GM13977 (cell line): ENCODE results near the gene TNFAIP8.

Source experiments
- DNase-seq: peaks from one replicate; pipeline ENCODE4 v3.0.0; 2012; ENCODE audit warnings: low spot score
- in situ Hi-C: fragments of 300-500 bp; cut with MboI; formaldehyde crosslinking; loops from one replicate; pipeline ENCODE4 v1.12.0; 2022; ENCODE audit warnings: low sequenced_read_pairs, low pct_unique_long_range_greater_than_20kb, mixed read lengths, inconsistent platforms; ENCODE audit not compliant: unreplicated experiment
- TF ChIP-seq, protein P1 (sequence below): IDR thresholded peaks from 2 replicates; pipeline ENCODE4 v1.5.1; 2012; ENCODE audit warnings: mild to moderate bottlenecking, control low read depth; ENCODE audit not compliant: insufficient read depth; ENCODE audit errors: extremely low read depth, missing control alignments

TNFAIP8 gene

DNA sequence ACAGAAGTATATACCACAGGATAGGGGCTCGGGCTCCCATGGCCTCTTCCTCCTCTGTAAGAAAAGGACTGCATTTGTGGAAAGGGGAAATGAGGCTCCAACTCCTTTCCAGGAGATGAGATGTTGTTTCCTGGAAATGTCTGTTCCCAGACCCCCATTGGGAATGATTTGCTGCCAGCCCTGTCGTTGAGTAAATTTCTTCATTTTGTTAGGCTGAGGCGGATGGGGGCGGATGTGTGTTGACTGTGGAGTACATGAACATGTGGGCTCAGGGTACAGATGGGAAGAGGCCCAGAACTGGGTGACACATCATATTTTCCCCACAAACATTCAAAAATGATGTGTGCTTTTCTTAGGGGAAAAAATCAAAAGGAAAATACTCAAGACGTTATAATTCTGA, 28.8 kb upstream of the TNFAIP8 start:
- in situ Hi-C loops = no loop called here
- TF ChIP-seq, protein P1, sequence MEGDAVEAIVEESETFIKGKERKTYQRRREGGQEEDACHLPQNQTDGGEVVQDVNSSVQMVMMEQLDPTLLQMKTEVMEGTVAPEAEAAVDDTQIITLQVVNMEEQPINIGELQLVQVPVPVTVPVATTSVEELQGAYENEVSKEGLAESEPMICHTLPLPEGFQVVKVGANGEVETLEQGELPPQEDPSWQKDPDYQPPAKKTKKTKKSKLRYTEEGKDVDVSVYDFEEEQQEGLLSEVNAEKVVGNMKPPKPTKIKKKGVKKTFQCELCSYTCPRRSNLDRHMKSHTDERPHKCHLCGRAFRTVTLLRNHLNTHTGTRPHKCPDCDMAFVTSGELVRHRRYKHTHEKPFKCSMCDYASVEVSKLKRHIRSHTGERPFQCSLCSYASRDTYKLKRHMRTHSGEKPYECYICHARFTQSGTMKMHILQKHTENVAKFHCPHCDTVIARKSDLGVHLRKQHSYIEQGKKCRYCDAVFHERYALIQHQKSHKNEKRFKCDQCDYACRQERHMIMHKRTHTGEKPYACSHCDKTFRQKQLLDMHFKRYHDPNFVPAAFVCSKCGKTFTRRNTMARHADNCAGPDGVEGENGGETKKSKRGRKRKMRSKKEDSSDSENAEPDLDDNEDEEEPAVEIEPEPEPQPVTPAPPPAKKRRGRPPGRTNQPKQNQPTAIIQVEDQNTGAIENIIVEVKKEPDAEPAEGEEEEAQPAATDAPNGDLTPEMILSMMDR = no peak
- no peak for DNase-seq

DNA sequence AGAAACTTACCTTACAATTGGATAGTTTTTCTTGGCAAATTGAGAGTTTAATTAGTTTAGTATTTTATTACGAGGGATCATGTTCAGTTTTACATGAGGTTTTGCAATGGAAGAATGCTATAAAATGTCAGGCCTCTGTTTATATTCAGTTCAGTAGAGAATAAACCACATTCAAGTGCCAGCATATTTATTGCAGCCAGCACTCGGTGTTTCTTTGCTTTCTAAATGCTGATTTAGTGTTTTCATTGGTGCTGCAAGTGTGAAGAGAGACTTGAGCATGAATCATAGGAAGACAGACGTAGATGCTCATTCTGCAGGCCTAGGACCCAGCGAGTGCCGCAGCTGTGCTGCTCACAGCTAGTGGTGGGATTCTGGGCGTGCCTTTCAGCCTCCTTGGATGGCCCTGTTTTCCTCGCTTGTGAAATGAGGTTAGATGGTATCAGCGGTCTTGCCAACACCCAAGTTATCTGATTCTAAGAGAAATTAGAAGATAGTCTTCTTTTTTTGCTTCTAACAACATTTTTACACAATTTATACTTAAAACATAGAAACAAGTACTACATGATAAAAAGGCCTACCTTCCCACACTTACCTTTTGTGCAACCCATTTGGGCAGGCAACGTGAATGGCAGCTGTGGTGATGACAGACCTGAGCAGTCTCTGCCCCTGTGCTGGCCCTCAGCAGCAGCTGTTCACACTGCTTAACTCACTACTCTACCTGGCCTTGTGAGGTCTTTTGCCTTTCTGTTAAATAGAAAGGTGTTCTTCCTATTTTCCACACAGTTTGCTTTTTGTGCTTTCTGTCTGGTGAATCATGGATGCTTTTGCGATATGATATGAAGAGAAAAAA, 26.8 kb upstream of the TNFAIP8 start:
- TF ChIP-seq, protein P1 = no peak
- in situ Hi-C loops = no loop called here
- no peak for DNase-seq

DNA sequence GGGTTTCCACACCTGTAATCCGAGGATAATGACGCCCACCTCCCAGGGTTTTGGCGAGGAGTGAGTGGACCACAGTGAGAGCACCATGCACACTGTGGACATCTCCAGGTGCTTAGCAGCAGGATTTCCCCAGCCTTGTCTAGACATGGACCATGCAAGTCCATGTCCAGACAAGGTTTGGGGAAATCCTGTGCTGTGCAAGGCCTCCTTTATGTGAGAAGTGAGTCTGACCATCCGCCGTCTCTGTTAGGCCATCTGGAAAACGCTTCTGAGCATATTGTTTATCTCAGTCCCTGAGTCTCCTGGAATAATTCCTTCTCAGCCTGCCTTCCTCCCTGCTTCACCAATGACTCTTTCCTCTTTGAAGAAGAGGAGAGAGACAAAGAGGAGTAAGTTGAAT, 26.2 kb upstream of the TNFAIP8 start:
- in situ Hi-C loops = no loop called here
- TF ChIP-seq, protein P1 = no peak
- DNase-seq = no peak

DNA sequence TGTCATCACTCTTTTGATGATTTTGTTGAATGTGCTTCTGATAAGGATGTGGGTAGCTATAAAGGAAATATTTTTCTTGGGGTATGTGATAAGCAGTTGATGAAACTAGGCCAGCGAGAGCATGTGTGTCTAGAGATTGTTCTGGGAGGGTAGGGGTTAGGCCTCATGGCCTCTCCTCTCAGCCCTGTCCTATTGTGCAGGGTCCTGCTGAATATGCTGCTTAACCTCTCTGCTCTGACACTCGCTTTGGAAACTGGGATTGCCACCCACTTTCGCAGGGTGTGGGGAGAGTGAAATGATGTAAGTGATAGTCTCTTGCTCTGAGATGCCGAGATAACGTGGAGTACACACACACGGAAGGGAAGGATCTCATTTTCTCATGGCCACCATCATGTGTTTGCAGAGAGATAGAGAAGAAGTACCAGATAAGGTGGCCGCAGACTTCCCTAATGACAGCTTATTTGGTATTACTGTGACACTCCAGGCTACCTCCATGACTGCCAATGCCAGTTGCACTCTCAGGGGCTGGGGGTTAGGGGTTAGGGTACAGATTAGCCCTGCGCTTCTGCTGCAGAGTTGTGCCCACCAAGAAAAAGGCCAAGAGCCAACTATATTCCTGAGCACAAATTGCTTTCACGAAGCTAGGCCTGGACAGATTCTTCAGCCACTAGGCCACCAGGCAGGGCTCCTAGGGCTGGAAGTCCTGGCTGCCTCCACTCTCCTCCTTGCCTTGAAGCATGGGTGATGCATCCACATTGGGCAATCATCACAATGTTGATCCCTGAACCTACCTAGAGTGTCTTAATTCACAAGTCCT, 25.2 kb upstream of the TNFAIP8 start:
- TF ChIP-seq, protein P1 = no peak
- no peak for DNase-seq
- in situ Hi-C loops = no loop called here

DNA sequence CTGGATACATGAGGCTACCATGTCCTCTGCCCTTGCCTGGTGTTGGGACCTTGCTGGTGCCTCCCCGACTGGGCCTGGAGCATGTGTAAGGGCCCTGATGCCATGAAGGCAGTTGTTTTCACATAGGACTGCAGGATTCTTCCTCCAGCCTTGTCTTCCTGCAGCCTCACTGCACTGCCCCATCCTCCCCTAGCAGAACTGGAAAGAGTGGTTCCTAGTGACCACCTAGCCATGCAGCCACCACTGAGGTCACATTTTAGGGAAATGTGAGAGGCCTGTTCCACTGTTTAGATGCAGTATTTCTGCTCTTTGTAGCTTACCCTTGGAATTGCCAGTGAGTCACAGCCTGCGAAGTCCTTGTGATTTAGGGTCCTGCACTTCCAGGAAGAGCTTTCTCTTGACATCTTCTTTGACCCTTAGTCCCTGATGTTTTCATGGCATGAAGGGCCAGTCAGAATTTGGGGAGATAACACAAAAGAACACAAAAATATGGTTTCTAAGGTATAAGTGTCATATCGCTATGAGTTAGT, 24.2 kb upstream of the TNFAIP8 start:
- TF ChIP-seq, protein P1 = no peak
- in situ Hi-C loops = no loop called here
- DNase-seq = no peak

DNA sequence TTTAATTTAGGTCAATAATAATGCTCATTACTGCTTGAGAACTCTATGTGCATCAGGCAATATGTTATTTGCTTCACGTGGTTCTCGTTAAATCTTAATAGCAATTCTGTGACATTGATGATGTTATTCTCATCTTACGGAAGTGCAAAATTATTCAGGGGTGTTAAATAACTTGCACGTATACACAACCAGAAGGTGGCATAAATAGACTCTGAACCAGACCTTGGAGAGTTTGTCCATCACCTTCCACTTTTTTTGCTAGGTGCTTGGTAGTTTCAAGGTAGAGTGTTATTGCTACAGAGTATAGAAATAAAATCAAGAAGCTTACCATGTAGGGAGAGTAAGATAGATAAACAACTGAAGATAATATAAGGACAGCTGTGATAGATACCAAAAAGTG, 23.6 kb upstream of the TNFAIP8 start:
- no peak for DNase-seq
- TF ChIP-seq, protein P1 = peak; percentile 12
- in situ Hi-C loops = no loop called here
